B cell (primary cell): ENCODE data around the gene CDC42SE2.

Experiments
- CTCF ChIP-seq: fragments of 200-600 bp; IDR thresholded peaks from one replicate; pipeline ENCODE4 v1.8.0; 2022; ENCODE audit warnings: antibody characterized with exemption, mild to moderate bottlenecking
- EZH2 ChIP-seq: IDR thresholded peaks from 2 replicates; pipeline ENCODE4 v1.6.1; 2012; ENCODE audit warnings: borderline replicate concordance, low read depth, mild to moderate bottlenecking, moderate library complexity, low read length; ENCODE audit not compliant: insufficient read depth, poor library complexity, severe bottlenecking

- TF ChIP-seq CTCF (no peak), EZH2 (no peak)
Observed at GRCh38 chr5:131260895-131261294, 3.0 kb upstream of the CDC42SE2 start.
